Neural progenitor cell (in vitro differentiated cells): ENCODE results near the gene CEP97. TPM values are rescaled to one million over a fixed set of nuclear protein-coding genes. Genes with fewer than 3 reads are reported as not detected.
"Not testable (repeated sequence)": the region's sequence is repeated elsewhere in the genome, so short reads cannot be mapped to it uniquely, and the experiment has no call there.

Experiments used
- DNase-seq: peaks from one replicate; pipeline ENCODE4 v3.0.0-alpha.2; 2016; ENCODE audit warnings: low spot score
- H2AFZ ChIP-seq: fragments of 200-600 bp; sonication (generic); replicated peaks from 2 replicates; pipeline ENCODE4 v1.6.1; 2016; ENCODE audit warnings: antibody characterized with exemption
- H3F3A ChIP-seq: fragments of 200-600 bp; sonication (generic); 2 replicates; pipeline ENCODE4 v1.6.1; 2016; ENCODE audit warnings: antibody characterized with exemption, low read depth
- H3K27ac ChIP-seq: fragments of 200-600 bp; sonication (generic); 2 replicates; pipeline ENCODE4 v1.5.1; 2016; ENCODE audit warnings: mild to moderate bottlenecking
- H3K27me3 ChIP-seq: fragments of 200-600 bp; sonication (generic); 2 replicates; pipeline ENCODE4 v1.6.1; 2016; ENCODE audit warnings: mild to moderate bottlenecking, moderate library complexity
- H3K36me3 ChIP-seq: fragments of 200-600 bp; sonication (generic); 2 replicates; pipeline ENCODE4 v1.5.1; 2016
- H3K4me1 ChIP-seq: fragments of 200-600 bp; sonication (generic); 2 replicates; pipeline ENCODE4 v1.6.1; 2016; ENCODE audit warnings: mixed run types
- H3K4me2 ChIP-seq: fragments of 200-600 bp; sonication (generic); 2 replicates; pipeline ENCODE4 v1.6.1; 2016
- H3K4me3 ChIP-seq: fragments of 200-600 bp; sonication (generic); 2 replicates; pipeline ENCODE4 v1.5.1; 2016
- H3K79me2 ChIP-seq: fragments of 200-600 bp; sonication (generic); 2 replicates; pipeline ENCODE4 v1.6.1; 2016; ENCODE audit warnings: low read depth
- H3K9ac ChIP-seq: fragments of 200-600 bp; sonication (generic); 2 replicates; pipeline ENCODE4 v1.6.1; 2016
- H3K9me3 ChIP-seq: fragments of 200-600 bp; sonication (generic); 2 replicates; pipeline ENCODE4 v1.5.1; 2016; ENCODE audit warnings: low read depth
- H4K20me1 ChIP-seq: fragments of 200-600 bp; sonication (generic); 2 replicates; pipeline ENCODE4 v1.6.1; 2016; ENCODE audit warnings: low read depth
- H3K27ac Mint-ChIP-seq: 3 replicates; pipeline ENCODE4 v1.8.0; 2021; ENCODE audit warnings: mixed read lengths
- H3K27me3 Mint-ChIP-seq: 2 replicates; pipeline ENCODE4 v1.8.0; 2022; ENCODE audit warnings: low read depth, mild to moderate bottlenecking, inconsistent platforms, moderate library complexity, mixed read lengths; ENCODE audit not compliant: insufficient read depth
- H3K36me3 Mint-ChIP-seq: 3 replicates; pipeline ENCODE4 v1.8.0; 2021; ENCODE audit warnings: mixed read lengths
- H3K4me1 Mint-ChIP-seq: 3 replicates; pipeline ENCODE4 v1.8.0; 2021; ENCODE audit warnings: mixed read lengths
- H3K4me3 Mint-ChIP-seq: 3 replicates; pipeline ENCODE4 v1.8.0; 2021; ENCODE audit warnings: mild to moderate bottlenecking, moderate library complexity, mixed read lengths
- H3K9me3 Mint-ChIP-seq: 3 replicates; pipeline ENCODE4 v1.8.0; 2020; ENCODE audit warnings: mixed read lengths
- CTCF ChIP-seq: fragments of 200-600 bp; sonication (generic); IDR thresholded peaks from 2 replicates; pipeline ENCODE4 v1.5.1; 2017; ENCODE audit warnings: antibody characterized with exemption, mild to moderate bottlenecking
- EZH2 ChIP-seq: fragments of 200-600 bp; sonication (generic); IDR thresholded peaks from 2 replicates; pipeline ENCODE4 v1.6.1; 2017; ENCODE audit warnings: antibody characterized with exemption, mild to moderate bottlenecking, moderate library complexity
- EZH2phosphoT487 ChIP-seq: fragments of 200-600 bp; sonication (generic); IDR thresholded peaks from 2 replicates; pipeline ENCODE4 v1.6.1; 2017; ENCODE audit warnings: antibody characterized with exemption
- total RNA-seq: library from RNA; depleted of rRNA; stranded (reverse); fragments of >200 nt; gene quantifications from 2 replicates; pipeline ENCODE4 v1.2.3, GENCODE V29; 2015; ENCODE audit warnings: low replicate concordance

Gene CEP97
- total RNA-seq, 1 donor from 2014 or later: 46.1 TPM

DNA sequence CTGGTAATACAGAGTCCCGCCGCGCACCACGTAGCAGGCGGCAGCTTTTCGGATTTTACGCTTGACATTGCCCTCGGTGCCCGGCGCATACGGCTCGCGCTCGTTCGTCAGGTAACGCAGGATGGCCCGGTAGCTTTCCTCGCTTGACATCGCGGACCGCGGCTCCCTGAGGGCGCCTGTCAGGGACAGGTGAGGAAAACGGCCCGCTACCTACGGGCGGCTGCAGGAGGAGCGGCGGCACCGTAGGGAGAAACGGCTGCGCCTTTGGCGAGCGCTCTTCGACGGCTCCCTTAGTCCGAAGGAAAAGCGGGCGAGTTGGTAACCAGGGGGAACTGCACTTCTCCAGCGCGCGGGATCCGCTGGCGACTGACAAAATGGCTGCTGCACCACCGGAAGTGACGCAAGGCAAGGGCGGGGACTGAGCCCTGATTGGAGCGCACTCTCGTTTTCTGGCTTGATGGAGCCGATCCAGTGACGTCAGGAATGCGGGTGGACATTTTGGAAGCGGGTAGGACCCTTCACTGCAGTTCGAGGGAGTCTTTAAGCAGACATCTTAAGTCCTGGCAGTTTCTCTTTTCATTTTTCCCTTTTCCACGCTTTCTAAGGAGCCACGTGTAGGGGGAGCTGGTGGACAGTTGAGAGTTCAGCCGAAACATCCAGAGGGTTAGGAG, 47.5 kb upstream of the CEP97 start, which contains the start of gene ZBTB11:
ZBTB11 (minus strand) TSS at position 368 of the 671 bp plus-strand sequence; CDS start at position 150, 218 bp downstream.
- no peaks in the 10 kb centered on the region for H3K9me3 Mint-ChIP-seq
- peak; percentile 99 for DNase-seq
- Histone ChIP-seq H3F3A (peaks cover 60% of the 10 kb centered on the region), H3K27ac (peak within 1 kb of the TSS; percentile 93), H3K79me2 (peaks cover 43% of the 10 kb centered on the region), H3K9me3 (no peaks in the 10 kb centered on the region), H2AFZ (peak within 1 kb of the TSS; percentile 77), H3K4me2 (peak within 1 kb of the TSS; percentile 79), H3K36me3 (peaks cover 9% of the 10 kb centered on the region), H3K9ac (peak within 1 kb of the TSS; percentile 95), H3K4me1 (peaks cover 8% of the 10 kb centered on the region), H3K4me3 (peak within 1 kb of the TSS; percentile 90), H4K20me1 (peaks cover 17% of the 10 kb centered on the region), H3K27me3 (no peaks in the 10 kb centered on the region)
- peaks cover 18% of the 10 kb centered on the region for H3K4me1 Mint-ChIP-seq
- peak within 1 kb of the TSS; percentile 95 for H3K4me3 Mint-ChIP-seq
- H3K36me3 Mint-ChIP-seq: peaks cover 16% of the 10 kb centered on the region
- peaks cover 6% of the 10 kb centered on the region for H3K27me3 Mint-ChIP-seq
- H3K27ac Mint-ChIP-seq: peak within 1 kb of the TSS; percentile 76
- TF ChIP-seq EZH2 (no peak), CTCF (peak; percentile 72)

DNA sequence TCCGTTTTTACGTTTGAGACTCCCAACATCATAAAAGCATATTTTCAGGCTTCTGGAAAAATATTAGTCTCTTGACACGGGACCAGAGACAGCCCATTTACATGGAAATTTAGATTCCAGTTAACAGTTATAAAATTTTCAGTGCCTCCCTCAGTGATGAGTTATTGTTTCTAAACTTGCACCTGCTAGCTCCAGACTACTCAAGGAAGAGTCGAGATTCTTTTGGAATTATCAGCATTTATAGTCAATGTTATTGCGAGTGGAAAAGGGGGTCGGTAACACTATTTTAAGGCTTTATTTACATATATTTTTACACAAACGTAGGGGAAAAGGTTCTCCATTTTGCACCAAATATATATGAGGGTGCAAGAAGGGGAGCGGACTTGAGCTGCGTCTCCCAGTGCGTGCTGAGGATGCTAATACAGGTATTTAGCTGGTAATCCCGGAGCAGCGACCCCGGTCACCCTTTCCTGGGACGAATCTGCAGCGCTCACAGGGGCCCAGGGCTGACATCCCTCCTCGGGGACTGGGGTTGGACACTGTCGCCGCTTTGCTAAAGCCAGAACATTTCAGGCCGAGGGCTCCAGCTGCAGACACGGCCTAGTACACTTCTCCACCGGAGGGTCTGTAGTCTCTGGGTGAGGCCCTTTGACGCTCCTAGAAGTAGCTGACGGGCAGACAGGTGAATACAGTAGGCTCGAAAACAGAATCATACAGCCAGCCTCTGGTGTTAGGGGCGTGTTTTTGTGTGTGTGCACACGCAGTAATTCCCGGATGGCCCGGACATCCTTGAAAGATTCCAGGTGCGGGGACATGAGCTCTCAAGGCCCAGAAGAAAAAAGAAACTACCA, 46.8 kb upstream of the CEP97 start:
- TF ChIP-seq EZH2phosphoT487 (no peak), CTCF (no peak), EZH2 (no peak)
- no peaks in the 10 kb centered on the region for H3K27me3 ChIP-seq
- peaks cover 8% of the 10 kb centered on the region for H3K4me1 ChIP-seq
- peak overlapping the region; percentile 10 for H3K9ac ChIP-seq
- peaks cover 25% of the 10 kb centered on the region for H4K20me1 ChIP-seq
- peaks cover 67% of the 10 kb centered on the region for H3F3A ChIP-seq
- H3K36me3 ChIP-seq: peaks cover 15% of the 10 kb centered on the region
- H3K4me2 ChIP-seq: peak overlapping the region; percentile 73
- peak; percentile 43 for DNase-seq
- H3K4me3 ChIP-seq: peak overlapping the region; percentile 35
- Mint-ChIP-seq H3K4me1 (peaks cover 18% of the 10 kb centered on the region), H3K27me3 (peaks cover 6% of the 10 kb centered on the region), H3K9me3 (no peaks in the 10 kb centered on the region), H3K27ac (peak overlapping the region; percentile 76), H3K36me3 (peaks cover 20% of the 10 kb centered on the region), H3K4me3 (peak overlapping the region; percentile 95)
- H3K27ac ChIP-seq: peak overlapping the region; percentile 49
- H2AFZ ChIP-seq: peak overlapping the region; percentile 0
- no peaks in the 10 kb centered on the region for H3K9me3 ChIP-seq
- H3K79me2 ChIP-seq: peaks cover 43% of the 10 kb centered on the region

DNA sequence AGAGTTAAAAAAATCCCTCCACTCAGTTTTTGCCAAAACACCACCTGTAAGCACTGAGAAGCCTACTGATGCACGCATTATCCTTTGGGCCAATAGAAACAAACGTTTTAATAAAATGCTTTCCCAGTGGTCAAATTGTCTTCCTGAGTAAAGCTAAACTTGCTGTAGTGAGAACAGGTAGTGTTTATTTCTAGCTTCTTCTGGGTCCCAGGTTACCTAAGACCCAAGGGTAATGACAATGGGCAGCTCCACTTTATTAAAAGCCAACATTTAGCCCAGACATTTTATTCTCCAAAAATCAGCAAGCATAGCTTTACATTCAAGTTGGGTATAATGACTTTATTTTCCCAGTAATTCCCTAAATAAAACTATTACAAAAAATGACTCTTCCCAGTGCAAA, 45.6 kb upstream of the CEP97 start:
- H2AFZ ChIP-seq, H3K9me3 Mint-ChIP-seq, H3K4me3 Mint-ChIP-seq, H3K27ac Mint-ChIP-seq, H3K4me2 ChIP-seq, H3K4me1 ChIP-seq, H3K27ac ChIP-seq, H3K9me3 ChIP-seq, H3K27me3 Mint-ChIP-seq, H3K9ac ChIP-seq, DNase-seq, H3K4me3 ChIP-seq, H3K27me3 ChIP-seq: not testable (repeated sequence)
- Histone ChIP-seq H3K79me2 (peaks cover 43% of the 10 kb centered on the region), H3K36me3 (peaks cover 23% of the 10 kb centered on the region), H3F3A (peaks cover 79% of the 10 kb centered on the region), H4K20me1 (peaks cover 37% of the 10 kb centered on the region)
- Mint-ChIP-seq H3K36me3 (peaks cover 23% of the 10 kb centered on the region), H3K4me1 (peaks cover 18% of the 10 kb centered on the region)
